ENCODE measurements around the gene HINT3.
"Not testable (repeated sequence)": the region's sequence is repeated elsewhere in the genome, so short reads cannot be mapped to it uniquely, and the experiment has no call there.

The HINT3 gene

GRCh38 chr6:125963817-125964216, 7.2 kb downstream of the HINT3 start:
- no peak for DNase-seq

GRCh38 chr6:125966569-125966968, 10.0 kb downstream of the HINT3 start:
- DNase-seq, result no peak

- DNase-seq, result no peak
These were observed 11.9 kb downstream of the HINT3 start for GRCh38 chr6:125968493-125968892.

- no peak for DNase-seq
These were observed 14.2 kb downstream of the HINT3 start for GRCh38 chr6:125970760-125971159.

GRCh38 chr6:125972478-125972877, 15.9 kb downstream of the HINT3 start:
- not testable (repeated sequence) for DNase-seq

- peak in 3 of 4 experiments; percentile 47 to 81 (median 76) for DNase-seq
These were observed 17.8 kb downstream of the HINT3 start for GRCh38 chr6:125974214-125974866.

GRCh38 chr6:125979101-125979500, 22.5 kb downstream of the HINT3 start:
- no peak for DNase-seq

- DNase-seq, result no peak
These were observed 25.1 kb downstream of the HINT3 start for GRCh38 chr6:125981571-125982185.

GRCh38 chr6:125983246-125983945, 26.8 kb downstream of the HINT3 start:
- no peak for DNase-seq

GRCh38 chr6:125984311-125984710, 27.7 kb downstream of the HINT3 start:
- DNase-seq, result no peak

- DNase-seq, result no peak
These were observed 29.0 kb downstream of the HINT3 start for GRCh38 chr6:125985522-125985921.

- DNase-seq, result no peak
These were observed 29.4 kb downstream of the HINT3 start for GRCh38 chr6:125985979-125986300.

- DNase-seq, result peak; percentile 87 to 93 (median 92)
These were observed 29.9 kb downstream of the HINT3 start, which contains the start of gene TRMT11 for GRCh38 chr6:125986301-125987025. Gene TRMT11, plus strand, starts transcription at chr6:125986540. Its CDS starts 11 bp downstream, at chr6:125986551.

GRCh38 chr6:125987026-125987617, 30.6 kb downstream of the HINT3 start:
- peak in 1 of 4 experiments; percentile 2 for DNase-seq

- no peak for DNase-seq
These were observed 31.7 kb downstream of the HINT3 start for GRCh38 chr6:125988280-125988679.

- DNase-seq, result no peak
These were observed 33.1 kb downstream of the HINT3 start for GRCh38 chr6:125989631-125990030.

- DNase-seq, result no peak
These were observed 35.1 kb downstream of the HINT3 start for GRCh38 chr6:125991653-125992052.

- no peak for DNase-seq
These were observed 38.3 kb downstream of the HINT3 start for GRCh38 chr6:125994670-125995488.

GRCh38 chr6:125995972-125996580, 39.5 kb downstream of the HINT3 start:
- peak; percentile 76 to 84 (median 78) for DNase-seq

GRCh38 chr6:126002755-126003679, 46.4 kb downstream of the HINT3 start:
- no peak for DNase-seq
